ES-I3 (cell line): ENCODE measurements around the gene OR52R1.

Source experiments
- H3K36me3 ChIP-seq: 2 replicates; pipeline ENCODE4 v1.6.1; 2013; ENCODE audit warnings: mild to moderate bottlenecking, low read length, control low read depth, moderate library complexity; ENCODE audit not compliant: insufficient read depth
- H3K4me1 ChIP-seq: 2 replicates; pipeline ENCODE4 v1.6.1; 2013; ENCODE audit warnings: mild to moderate bottlenecking, control low read depth, low read length; ENCODE audit not compliant: insufficient read depth
- H3K9ac ChIP-seq: 2 replicates; pipeline ENCODE4 v1.6.1; 2013; ENCODE audit warnings: low read depth, mild to moderate bottlenecking, low read length, moderate library complexity
- H3K9me3 ChIP-seq: 2 replicates; pipeline ENCODE4 v1.6.1; 2013; ENCODE audit warnings: mild to moderate bottlenecking, low read length, moderate library complexity; ENCODE audit not compliant: control insufficient read depth, insufficient read depth

OR52R1 gene

DNA sequence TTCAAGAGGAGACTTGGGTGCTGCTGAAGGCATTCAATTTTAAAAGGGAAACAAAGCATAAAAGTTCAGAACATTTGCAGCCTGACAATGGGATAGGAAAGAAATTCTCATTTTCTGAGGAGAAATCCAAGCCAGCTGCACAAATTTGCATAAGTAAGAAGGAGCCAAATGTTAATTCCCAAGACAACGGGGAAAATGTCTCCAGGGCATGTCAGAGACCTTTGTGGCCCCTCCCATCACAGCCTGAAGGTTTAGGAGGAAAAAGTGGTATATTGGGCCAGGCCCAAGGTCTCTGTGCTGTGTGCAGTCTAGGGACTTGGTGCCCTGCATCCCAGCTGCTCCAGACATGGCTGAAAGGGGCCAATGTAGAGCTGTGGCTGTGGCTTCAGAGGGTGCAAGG, 21.7 kb downstream of the OR52R1 start:
- no peaks in the 10 kb centered on the region for H3K9me3 ChIP-seq
- no peaks in the 10 kb centered on the region for H3K4me1 ChIP-seq
- no peaks in the 10 kb centered on the region for H3K36me3 ChIP-seq
- H3K9ac ChIP-seq, result no peak overlapping the region

GRCh38 chr11:4769838-4770237, 34.3 kb downstream of the OR52R1 start, which contains the start of gene OR51F1:
Gene OR51F1 (minus strand): TSS chr11:4769938. CDS start chr11:4769938, 0 bp downstream.
- Histone ChIP-seq H3K9ac (no peak within 1 kb of the TSS), H3K36me3 (no peaks in the 10 kb centered on the region), H3K4me1 (no peaks in the 10 kb centered on the region), H3K9me3 (no peaks in the 10 kb centered on the region)

DNA sequence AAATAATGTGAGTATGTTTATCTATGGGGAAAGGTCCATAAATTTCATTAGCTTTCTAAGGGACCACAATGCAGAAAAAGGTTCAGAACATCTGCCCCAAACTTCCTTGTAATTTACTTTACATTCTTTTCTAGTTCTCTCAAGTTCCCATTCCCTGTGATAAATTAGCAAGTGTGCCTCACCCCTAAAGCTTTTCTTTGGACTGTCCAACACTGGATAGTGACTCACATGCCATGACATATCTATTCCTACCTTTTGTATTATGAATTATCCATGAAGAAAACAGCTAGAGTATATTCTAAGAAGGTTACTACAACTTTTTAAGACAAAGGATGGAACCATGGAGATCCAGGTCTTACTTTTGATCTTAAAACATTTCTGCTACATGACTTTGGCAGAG, 36.1 kb downstream of the OR52R1 start:
- Histone ChIP-seq H3K36me3 (no peaks in the 10 kb centered on the region), H3K9ac (no peak overlapping the region), H3K9me3 (no peaks in the 10 kb centered on the region), H3K4me1 (no peaks in the 10 kb centered on the region)

DNA sequence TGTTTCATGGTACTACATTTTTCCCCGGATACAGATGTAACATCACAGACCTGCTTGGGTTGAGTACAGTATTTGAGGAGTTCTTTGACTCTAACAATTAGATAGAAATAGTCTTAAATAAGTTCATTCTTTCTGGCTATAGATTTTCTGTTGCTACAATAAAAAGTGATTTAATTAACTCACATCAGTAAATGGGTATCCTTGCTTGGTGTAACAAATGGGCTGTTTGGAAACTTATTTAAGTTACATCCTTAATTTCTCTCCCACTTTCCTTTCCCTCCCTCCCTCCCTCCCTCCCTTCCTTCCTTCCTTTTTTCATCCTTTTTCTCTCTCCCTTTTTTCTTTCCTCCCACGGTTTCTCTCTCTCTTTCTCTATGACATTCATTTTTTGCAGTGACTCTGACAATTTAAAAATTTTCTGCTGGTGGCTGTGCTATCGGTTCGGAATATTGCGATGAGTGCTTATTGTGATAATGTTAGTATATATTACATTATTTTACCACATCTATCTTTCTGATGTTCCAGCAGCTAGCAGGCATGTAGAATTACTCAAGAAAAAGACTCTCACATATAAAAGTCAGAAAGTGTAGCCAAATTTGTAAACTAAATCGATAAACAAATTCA, 37.6 kb downstream of the OR52R1 start:
- no peak overlapping the region for H3K9ac ChIP-seq
- H3K36me3 ChIP-seq, result no peaks in the 10 kb centered on the region
- no peaks in the 10 kb centered on the region for H3K4me1 ChIP-seq

GRCh38 chr11:4763096-4763495, 41.1 kb downstream of the OR52R1 start:
- no peaks in the 10 kb centered on the region for H3K36me3 ChIP-seq
- H3K9me3 ChIP-seq, result no peaks in the 10 kb centered on the region
- no peaks in the 10 kb centered on the region; the same call in 1 of the 2 replicates for H3K4me1 ChIP-seq
- H3K9ac ChIP-seq, result no peak overlapping the region

More for the DNA sequence above, 37.6 kb downstream of the OR52R1 start:
- no peaks in the 10 kb centered on the region for H3K9me3 ChIP-seq
